Hepatocyte (in vitro differentiated cells): ENCODE measurements around the gene LYPD8.

Experiments
- EZH2 ChIP-seq: fragments of 200-600 bp; sonication (generic); IDR thresholded peaks from 2 replicates; pipeline ENCODE4 v1.6.1; 2016; ENCODE audit warnings: antibody characterized with exemption, mild to moderate bottlenecking, borderline replicate concordance
- EZH2phosphoT487 ChIP-seq: fragments of 200-600 bp; sonication (generic); IDR thresholded peaks from one replicate; pipeline ENCODE4 v1.6.1; 2018; ENCODE audit warnings: antibody characterized with exemption, mild to moderate bottlenecking, low read depth, moderate library complexity; ENCODE audit not compliant: unreplicated experiment, severe bottlenecking
- TF ChIP-seq, protein P1 (sequence below): fragments of 200-600 bp; sonication (generic); IDR thresholded peaks from 2 replicates; pipeline ENCODE4 v1.5.1; 2016; ENCODE audit warnings: antibody characterized with exemption, mild to moderate bottlenecking; ENCODE audit not compliant: poor library complexity

DNA sequence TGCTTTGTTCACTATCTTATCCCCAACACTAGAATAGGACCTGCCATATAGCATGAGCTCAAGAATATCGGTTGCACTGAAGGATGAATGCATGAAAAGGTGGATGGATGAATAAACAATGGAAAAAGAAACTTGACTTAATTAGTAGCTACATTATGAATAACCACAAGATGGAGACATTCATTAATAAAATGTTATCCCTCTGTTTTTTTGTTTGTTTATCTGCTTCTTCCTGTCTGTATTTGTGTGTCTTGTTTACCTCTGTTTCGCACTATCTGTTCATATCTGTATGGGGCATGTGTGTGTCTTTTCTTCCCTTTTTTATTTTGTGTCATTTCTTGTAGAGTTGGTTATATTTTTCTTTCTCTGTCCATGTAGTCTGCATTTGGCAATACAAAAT, 51.9 kb downstream of the LYPD8 start:
- TF ChIP-seq EZH2 (no peak), EZH2phosphoT487 (no peak)
- TF ChIP-seq, protein P1, sequence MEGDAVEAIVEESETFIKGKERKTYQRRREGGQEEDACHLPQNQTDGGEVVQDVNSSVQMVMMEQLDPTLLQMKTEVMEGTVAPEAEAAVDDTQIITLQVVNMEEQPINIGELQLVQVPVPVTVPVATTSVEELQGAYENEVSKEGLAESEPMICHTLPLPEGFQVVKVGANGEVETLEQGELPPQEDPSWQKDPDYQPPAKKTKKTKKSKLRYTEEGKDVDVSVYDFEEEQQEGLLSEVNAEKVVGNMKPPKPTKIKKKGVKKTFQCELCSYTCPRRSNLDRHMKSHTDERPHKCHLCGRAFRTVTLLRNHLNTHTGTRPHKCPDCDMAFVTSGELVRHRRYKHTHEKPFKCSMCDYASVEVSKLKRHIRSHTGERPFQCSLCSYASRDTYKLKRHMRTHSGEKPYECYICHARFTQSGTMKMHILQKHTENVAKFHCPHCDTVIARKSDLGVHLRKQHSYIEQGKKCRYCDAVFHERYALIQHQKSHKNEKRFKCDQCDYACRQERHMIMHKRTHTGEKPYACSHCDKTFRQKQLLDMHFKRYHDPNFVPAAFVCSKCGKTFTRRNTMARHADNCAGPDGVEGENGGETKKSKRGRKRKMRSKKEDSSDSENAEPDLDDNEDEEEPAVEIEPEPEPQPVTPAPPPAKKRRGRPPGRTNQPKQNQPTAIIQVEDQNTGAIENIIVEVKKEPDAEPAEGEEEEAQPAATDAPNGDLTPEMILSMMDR, result no peak
